ENCODE data around the gene ZNF292. TPM values are rescaled to one million over a fixed set of nuclear protein-coding genes. Genes with fewer than 3 reads are reported as not detected.

The ZNF292 gene
- total and polyA plus RNA-seq, 2 donors (not counting 3 experiments of a cell fraction or from before 2014, with no cell fraction given), result 3.5 to 24.9 TPM

DNA sequence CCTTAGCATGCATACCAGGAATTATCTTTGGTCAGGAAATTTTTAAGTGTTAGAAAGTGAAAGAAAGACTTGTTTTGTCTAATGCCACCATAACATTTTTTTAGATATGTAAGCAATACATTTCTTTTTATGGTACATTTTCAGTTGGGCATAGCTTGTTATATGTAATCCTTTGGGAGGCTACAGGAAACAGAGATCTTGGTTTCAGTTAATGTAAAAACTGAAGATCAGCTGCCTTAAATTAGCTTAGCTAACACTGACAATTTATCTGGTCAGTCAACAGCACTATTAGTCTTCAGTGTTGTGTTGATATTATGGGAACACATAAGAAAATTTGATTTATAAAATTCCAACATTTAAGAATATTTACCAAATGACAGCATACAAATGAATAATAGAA, 88.4 kb downstream of the ZNF292 start:
- dilution Hi-C loops (cut with MboI; ENCODE audit: extremely low pct_ligation_motif_present, low sequenced_read_pairs) (no loop called here), intact Hi-C loops (cut with micrococcal nuclease) (no loop called here)
- H3K79me2 ChIP-seq (ENCODE audit: control insufficient read depth, insufficient read depth, low read length), result no peaks in the 10 kb centered on the region
- CTCF ChIA-PET, result interaction anchor here (1.1 to 1.5 kb wide), 2 partner anchors 8 to 165 kb away, joined by 3 to 5 read pairs; no protein-coding TSS in a partner anchor
- no peak overlapping the region for H3K9ac ChIP-seq (replicated peaks; ENCODE audit: extremely low read depth, insufficient read depth, low read length)
- H3K9me3 ChIP-seq (replicated peaks; ENCODE audit: control insufficient read depth, insufficient read depth, low read length), result no peaks in the 10 kb centered on the region
- H3K27ac ChIP-seq (ENCODE audit: insufficient read depth, low read depth, low read length), result no peak overlapping the region
- POLR2A ChIA-PET, result no interaction called here
- no peaks in the 10 kb centered on the region for H3K4me1 ChIP-seq (ENCODE audit: control insufficient read depth, extremely low read depth, insufficient read depth, low read length)
- no peak for TF ChIP-seq POLR2AphosphoS5 (IDR thresholded peaks at IDR 0.05; ENCODE audit: insufficient read depth, low read depth, low read length)
- no peak for TF ChIP-seq CTCF (IDR thresholded peaks at IDR 0.05; ENCODE audit: extremely low read depth in 1 of 2, insufficient read depth in 1 of 2, low read depth in 1 of 2, low read length in 2 of 2)
- no peak for TF ChIP-seq EZH2 (IDR thresholded peaks at IDR 0.05; ENCODE audit: borderline replicate concordance, low read depth, low read length, severe bottlenecking)
- TF ChIP-seq FOS (IDR thresholded peaks at IDR 0.05; ENCODE audit: borderline replicate concordance, insufficient read depth, low read length), result no peak
- TF ChIP-seq POLR2A (IDR thresholded peaks at IDR 0.05; ENCODE audit: low read depth, low read length), result no peak
- TF ChIP-seq MYC (IDR thresholded peaks at IDR 0.05; ENCODE audit: low read depth, low read length), result no peak
- no peak for TF ChIP-seq GATA2 (IDR thresholded peaks at IDR 0.05; ENCODE audit: insufficient read depth, insufficient read length, low read depth, low read length)
- no peak for TF ChIP-seq JUN (IDR thresholded peaks at IDR 0.05; ENCODE audit: borderline replicate concordance, insufficient read depth, insufficient read length, low read depth)
- TF ChIP-seq, protein P1, sequence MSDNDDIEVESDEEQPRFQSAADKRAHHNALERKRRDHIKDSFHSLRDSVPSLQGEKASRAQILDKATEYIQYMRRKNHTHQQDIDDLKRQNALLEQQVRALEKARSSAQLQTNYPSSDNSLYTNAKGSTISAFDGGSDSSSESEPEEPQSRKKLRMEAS (IDR thresholded peaks at IDR 0.05; ENCODE audit: insufficient read depth, insufficient read length), result no peak
- FAIRE-seq, result no peak
- H3K4me3 ChIP-seq (replicated peaks in 1 of 3; ENCODE audit: insufficient read depth in 1 of 3, low read depth in 1 of 3, low read length in 3 of 3), result no peak overlapping the region
- no peaks in the 10 kb centered on the region for H3K9me1 ChIP-seq (replicated peaks; ENCODE audit: control insufficient read depth, extremely low read depth, insufficient read depth, low read length)
- H3K36me3 ChIP-seq (ENCODE audit: control insufficient read depth in 2 of 2, extremely low read depth in 1 of 2, insufficient read depth in 2 of 2, low read length in 2 of 2), result peaks cover 5 to 8% of the 10 kb centered on the region in 2 experiments
- H2AFZ ChIP-seq (ENCODE audit: low read depth, low read length), result no peak overlapping the region
- no TSS peak for BruUV-seq (replicated peaks)
- no peaks in the 10 kb centered on the region for H3K27me3 ChIP-seq (ENCODE audit: control insufficient read depth in 2 of 2, insufficient read depth in 2 of 2, low read length in 2 of 2)
- DNase-seq (ENCODE audit: low read depth, low spot score), result no peak
- H4K20me1 ChIP-seq (replicated peaks; ENCODE audit: control insufficient read depth, extremely low read depth, insufficient read depth, low read length), result peaks cover 2% of the 10 kb centered on the region
- no peak overlapping the region for H3K4me2 ChIP-seq (ENCODE audit: insufficient read depth, low read length)
